Measurements from ENCODE around the gene UBAP1.

Gene UBAP1

GRCh38 chr9:34178436-34179212 lies at the start of gene UBAP1 (continued):
- peak; percentile 11; the same call in 1 of the 2 replicates for TF ChIP-seq PRDM10 (tag by site-specific recombination; IDR thresholded peaks at IDR 0.05)
- peak; percentile 37; the same call in 1 of the 2 replicates for TF ChIP-seq KLF9 (tag by site-specific recombination; IDR thresholded peaks at IDR 0.05; ENCODE audit: low read depth)
- no peak for TF ChIP-seq ZNF521 (tag by site-specific recombination; IDR thresholded peaks at IDR 0.05)
- TF ChIP-seq ZNF792 (tag by site-specific recombination; IDR thresholded peaks at IDR 0.05), result no peak
- no peak for TF ChIP-seq GLIS2 (tag by site-specific recombination; IDR thresholded peaks at IDR 0.05)
- TF ChIP-seq MYNN (tag by site-specific recombination; IDR thresholded peaks at IDR 0.05; ENCODE audit: borderline replicate concordance), result no peak
- TF ChIP-seq ZNF529 (tag by site-specific recombination; IDR thresholded peaks at IDR 0.05; ENCODE audit: insufficient replicate concordance), result no peak
- TF ChIP-seq ZNF391 (tag by site-specific recombination; IDR thresholded peaks at IDR 0.05; ENCODE audit: borderline replicate concordance, low read depth), result no peak
- no peak for TF ChIP-seq ZNF112 (tag by site-specific recombination; IDR thresholded peaks at IDR 0.05)
- TF ChIP-seq CTCF (tag by site-specific recombination; IDR thresholded peaks at IDR 0.05), result no peak
- TF ChIP-seq ZNF677 (tag by site-specific recombination; IDR thresholded peaks at IDR 0.05), result no peak
- TF ChIP-seq SETDB1 (IDR thresholded peaks at IDR 0.05; ENCODE audit: insufficient read length, low read length), result no peak
- TF ChIP-seq ZSCAN5A (tag by site-specific recombination; IDR thresholded peaks at IDR 0.05), result no peak
- peak; percentile 73 for TF ChIP-seq ZFHX2 (tag by site-specific recombination; conservative IDR thresholded peaks at IDR 0.05)
- TF ChIP-seq ZNF621 (tag by site-specific recombination; IDR thresholded peaks at IDR 0.05), result no peak
- no peak for TF ChIP-seq ZNF76 (tag by site-specific recombination; IDR thresholded peaks at IDR 0.05; ENCODE audit: borderline replicate concordance, low read depth)
- no peak for TF ChIP-seq KLF17 (tag by site-specific recombination; IDR thresholded peaks at IDR 0.05)
- TF ChIP-seq KLF10 (tag by site-specific recombination; IDR thresholded peaks at IDR 0.05), result no peak
- TF ChIP-seq ZSCAN4 (tag by site-specific recombination; IDR thresholded peaks at IDR 0.05), result no peak
- TF ChIP-seq ZNF837 (tag by site-specific recombination; IDR thresholded peaks at IDR 0.05), result no peak
- TF ChIP-seq BCL11B (tag by site-specific recombination; IDR thresholded peaks at IDR 0.05; ENCODE audit: low read depth), result no peak
- TF ChIP-seq ZNF19 (tag by site-specific recombination; IDR thresholded peaks at IDR 0.05; ENCODE audit: low read depth), result no peak
- TF ChIP-seq SP3 (tag by site-specific recombination; IDR thresholded peaks at IDR 0.05), result peak; percentile 94
- TF ChIP-seq ZNF626 (tag by site-specific recombination; IDR thresholded peaks at IDR 0.05), result no peak
- no peak for TF ChIP-seq SCRT2 (tag by site-specific recombination; IDR thresholded peaks at IDR 0.05)

Measured in HEK293 (cell line).